ENCODE data around the gene MXD4.
A peak's percentile ranks its signal among the peaks of the same experiment; 100 is the strongest.
"Not testable (repeated sequence)": the region's sequence is repeated elsewhere in the genome, so short reads cannot be mapped to it uniquely, and the experiment has no call there.

Gene MXD4

DNA sequence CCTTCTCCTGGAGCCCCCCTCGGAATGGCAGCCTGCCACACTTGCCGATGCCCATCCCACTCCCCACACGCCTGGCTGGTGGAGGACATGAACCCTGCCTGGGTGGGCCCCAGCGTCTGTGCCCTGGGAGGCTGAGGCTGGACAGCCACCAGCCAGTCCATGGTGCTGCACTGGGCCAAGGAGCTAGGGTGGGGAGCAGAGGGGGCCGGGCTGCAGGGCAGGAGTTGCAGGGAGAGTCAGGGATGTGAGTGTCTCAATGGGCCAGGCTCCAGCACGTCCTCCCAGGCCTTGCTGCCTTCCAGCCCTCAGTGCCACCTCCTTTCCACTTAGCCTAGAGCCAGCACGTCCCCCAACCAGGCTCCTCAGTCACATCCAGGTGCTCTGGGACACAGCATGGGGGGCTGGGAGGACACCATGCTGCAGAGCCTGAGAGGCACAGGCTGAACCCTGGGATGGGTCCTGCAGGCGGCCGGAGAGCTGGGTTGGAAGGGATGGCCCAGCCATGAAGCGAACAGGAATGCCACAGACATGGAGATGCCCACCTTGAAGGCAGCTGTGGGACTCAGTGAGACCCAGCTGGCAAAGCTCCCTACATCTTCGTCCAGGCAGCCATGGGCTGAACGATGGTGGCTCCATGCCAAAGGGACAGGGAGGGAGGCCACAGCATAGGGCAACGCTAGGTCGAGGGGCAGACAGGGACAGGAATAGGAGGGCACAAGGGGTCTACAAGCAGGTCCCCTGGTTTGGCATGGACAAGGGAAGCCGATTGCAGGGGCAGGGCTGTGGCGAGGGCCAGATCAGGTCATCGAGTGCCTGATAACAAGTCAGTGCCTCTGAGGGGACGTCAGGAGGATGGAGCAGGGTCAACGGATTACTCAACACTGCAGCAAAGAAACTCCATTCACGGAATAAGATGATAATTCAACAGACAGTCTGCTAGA lies 30.1 kb upstream of the MXD4 start:
- no peak for DNase-seq

DNA sequence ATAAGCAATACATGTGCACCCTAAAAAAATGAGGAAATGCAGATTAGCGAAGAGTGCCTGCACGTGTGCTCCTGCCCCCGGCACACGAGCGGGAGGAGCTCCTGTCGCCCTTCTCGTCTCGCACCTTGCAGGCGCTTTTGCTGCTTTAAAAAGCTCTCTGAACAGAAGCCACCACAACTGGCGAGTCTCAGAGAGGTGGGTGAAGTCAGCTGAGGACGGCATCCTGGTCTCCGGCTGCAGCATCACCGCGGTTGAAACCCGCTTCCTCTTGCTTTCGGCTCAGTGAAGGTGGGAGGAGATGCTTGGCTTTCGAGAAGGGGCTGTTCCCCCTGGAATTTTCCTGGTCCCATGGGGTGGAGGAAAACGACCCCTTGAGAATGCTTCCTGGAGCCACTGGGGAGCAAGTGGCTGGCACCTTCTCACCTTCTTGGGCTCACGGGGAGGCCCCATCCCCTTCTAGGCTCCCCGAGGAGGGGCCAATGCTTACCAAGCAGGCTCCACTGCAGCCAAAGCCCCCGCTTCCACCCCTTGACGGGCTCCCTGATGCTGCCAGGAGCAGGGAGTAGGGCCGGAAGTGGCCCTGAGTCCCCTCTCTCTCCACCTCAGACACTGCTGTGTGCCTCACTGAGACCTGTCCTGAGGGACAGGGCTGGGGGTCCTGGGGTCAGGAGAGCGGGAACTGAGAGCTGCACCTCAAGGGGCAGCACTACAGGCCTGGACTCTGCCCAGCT lies 29.2 kb upstream of the MXD4 start:
- peak; percentile 84 for DNase-seq

- no peak for DNase-seq
These were observed 28.6 kb upstream of the MXD4 start for GRCh38 chr4:2290488-2290887.

DNA sequence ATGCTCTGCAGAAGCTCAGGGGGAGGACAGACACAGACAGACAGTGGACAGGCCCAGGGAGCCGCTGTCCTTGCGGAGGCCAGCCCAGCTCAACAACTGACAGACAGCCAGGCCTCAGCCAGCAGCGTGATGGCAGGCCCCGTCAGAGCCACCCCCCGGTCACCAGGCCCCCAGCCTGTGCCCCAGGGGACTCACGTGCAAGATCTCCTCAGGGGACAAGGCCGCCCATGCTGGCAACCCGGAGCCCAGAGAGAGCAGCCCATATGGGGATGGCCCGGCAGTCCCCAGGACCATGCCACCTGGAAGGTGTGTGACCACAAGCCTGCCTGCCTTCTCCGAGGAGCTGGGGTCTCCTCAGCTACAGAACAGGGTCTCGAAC lies 28.0 kb upstream of the MXD4 start:
- no peak for DNase-seq

GRCh38 chr4:2289311-2289954 lies 27.5 kb upstream of the MXD4 start:
- no peak for DNase-seq

DNA sequence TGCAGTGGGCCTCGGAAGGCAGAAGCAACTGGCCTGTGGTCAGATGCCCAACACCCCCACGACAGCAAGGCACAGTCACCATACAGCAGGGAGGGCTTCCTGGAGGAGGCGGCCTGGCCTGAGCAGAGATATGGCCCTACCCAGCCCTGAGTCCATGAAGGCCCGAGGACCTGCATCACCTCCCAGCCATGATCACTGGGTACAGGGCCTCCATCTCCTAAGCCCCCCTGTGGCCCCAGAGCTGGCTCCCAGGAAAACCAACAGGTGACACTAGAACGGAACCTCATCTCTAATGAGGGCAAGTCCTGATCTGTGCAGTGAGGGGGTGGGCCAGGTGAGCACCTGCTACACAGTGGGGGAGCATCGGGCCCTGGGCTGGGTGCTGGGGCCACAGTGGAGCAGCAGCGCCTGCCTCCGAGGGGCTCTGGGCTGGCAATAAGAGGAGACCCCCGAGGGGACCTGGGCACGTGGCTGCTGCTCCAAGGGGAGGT lies 26.2 kb upstream of the MXD4 start:
- no peak for DNase-seq

DNA sequence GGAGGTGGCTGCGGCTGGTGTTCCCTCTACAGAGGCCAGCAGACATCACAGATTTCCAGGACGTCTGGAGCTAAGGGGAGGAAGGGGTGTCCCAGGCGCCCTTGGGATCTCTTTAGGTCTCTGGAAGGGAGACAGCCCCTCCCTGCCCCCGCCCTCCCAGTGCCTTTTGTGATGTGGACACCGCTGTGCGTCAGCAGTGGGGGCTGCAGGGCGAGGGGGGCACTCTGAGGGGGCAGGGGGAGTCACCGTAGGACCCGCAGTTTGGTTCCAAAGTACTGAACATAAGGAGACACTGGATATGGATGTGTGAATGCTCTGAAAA lies 25.6 kb upstream of the MXD4 start:
- DNase-seq: no peak

DNA sequence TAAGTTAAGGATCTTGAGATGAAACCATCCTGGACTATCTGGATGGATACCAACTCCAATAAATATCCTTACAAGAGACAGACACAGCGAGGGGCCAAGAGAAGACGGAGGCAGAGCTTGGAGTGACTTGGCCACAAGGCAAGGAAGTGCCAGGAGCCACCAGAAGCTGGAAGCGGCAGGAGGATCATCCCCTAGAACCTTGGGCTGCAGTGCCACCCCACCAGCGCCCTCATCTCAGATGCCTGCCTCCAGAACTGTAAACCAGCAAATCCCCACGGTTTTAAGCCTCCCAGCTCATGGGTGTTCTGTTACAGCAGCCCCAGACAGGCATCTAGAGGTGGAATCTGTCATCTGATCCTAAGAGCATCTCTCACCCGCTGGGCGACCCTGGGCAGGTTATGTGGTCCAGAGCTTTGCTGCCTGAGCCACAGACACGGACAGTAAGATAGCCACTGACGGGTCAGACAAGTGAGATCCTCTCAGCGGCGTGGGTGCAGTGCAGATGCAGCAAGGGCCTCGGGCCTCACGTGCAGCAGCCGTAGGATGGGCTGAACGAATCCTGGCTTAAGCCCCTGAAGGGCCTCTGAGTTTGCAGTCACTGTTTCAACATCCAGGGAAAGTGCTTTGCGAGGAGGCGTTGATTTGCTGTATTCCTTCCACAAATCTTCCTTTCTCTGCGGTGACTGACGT lies 25.1 kb upstream of the MXD4 start:
- no peak for DNase-seq

GRCh38 chr4:2285613-2286381 lies 23.9 kb upstream of the MXD4 start:
- DNase-seq: no peak

DNA sequence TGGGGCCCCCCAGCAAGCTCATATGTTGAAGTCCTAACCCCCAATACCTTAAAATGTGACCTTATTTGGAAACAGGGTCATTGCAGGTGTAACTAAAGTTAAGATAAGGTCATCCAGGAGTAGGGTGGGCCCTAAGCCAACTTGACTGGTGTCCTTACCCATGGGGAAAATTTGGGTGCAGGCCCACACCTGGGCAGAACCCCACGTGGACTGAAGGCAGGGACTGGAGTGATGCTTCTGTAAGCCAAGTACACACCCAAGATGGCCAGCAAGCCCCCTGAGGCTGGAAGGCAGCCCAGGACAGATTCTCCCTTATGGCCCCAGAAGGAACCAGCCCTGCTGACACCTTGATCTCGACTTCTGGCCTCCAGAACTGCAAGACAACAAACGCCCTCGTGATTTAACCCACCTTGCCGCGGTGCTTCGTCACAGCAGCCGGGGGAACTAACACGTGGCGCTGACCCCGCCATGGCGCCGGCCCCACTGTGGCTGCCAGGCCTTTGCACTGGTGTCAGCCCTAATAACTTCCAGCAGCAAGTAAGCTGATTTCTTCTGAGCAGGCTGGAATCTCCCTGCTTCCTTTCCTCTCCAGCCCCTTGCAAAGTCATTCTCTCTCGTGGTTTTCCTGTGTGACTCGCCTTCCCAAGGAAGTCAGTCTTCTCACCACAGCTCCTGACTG lies 23.2 kb upstream of the MXD4 start:
- no peak for DNase-seq

- DNase-seq: no peak
These were observed 22.4 kb upstream of the MXD4 start for GRCh38 chr4:2284161-2284933.

- no peak for DNase-seq
These were observed 21.3 kb upstream of the MXD4 start for GRCh38 chr4:2283199-2283711.

- peak; percentile 87 for DNase-seq
These were observed 19.9 kb upstream of the MXD4 start for GRCh38 chr4:2281575-2282343.

DNA sequence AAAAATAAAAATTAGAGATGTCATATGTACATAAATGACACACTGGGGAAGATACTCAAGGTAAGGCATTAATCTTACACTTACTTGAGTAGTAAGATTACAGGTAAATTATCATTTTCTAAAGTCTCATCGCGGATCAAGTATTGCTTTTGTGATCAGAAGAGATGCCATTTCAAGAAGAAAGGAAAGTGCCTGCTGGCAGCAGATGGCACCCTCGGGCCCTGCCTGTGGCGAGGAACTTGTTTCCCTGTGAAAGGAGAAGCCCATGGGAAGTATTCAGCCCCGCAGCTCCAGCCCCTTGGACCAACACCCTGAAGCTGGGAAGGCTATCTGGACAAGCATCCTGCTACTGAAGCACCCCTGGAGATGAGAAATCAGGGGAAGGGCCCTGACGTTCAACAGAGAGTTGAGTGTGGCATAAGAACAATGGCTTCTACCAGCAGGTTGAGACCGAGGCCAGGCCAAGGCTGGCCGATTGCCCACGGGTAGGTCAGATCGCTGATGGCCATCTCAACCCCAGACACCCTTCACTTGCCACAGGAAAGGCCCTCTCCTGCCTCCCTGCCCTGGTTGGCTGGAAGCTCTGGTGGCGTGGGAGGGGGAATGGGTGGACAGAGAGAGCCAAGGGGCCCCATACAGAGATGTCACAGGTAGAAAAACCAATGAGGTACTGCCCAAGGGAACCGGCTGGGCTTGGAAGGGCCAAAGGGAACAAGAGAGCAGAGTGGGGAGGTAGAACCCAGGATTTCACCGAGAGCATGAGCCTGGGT lies 18.8 kb upstream of the MXD4 start:
- no peak for DNase-seq

DNA sequence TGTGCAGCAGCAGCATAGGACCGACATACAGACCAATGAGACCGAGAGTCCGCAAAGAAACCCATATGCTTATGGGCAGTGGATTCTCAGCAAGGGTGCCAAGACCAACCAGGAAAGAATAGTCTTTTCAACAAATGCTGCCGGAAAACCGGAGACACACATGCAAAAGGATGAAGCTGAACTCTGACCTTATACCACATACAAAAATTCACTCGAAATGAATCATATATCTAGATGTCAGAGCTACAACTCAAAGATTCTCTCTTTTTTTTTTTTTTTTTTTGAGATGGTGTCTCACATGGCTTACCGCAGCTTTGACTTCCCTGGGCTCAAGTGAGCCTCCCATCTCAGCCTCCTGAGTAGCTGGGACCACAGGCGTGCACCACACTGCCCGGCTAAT lies 16.0 kb upstream of the MXD4 start:
- DNase-seq: no peak

DNA sequence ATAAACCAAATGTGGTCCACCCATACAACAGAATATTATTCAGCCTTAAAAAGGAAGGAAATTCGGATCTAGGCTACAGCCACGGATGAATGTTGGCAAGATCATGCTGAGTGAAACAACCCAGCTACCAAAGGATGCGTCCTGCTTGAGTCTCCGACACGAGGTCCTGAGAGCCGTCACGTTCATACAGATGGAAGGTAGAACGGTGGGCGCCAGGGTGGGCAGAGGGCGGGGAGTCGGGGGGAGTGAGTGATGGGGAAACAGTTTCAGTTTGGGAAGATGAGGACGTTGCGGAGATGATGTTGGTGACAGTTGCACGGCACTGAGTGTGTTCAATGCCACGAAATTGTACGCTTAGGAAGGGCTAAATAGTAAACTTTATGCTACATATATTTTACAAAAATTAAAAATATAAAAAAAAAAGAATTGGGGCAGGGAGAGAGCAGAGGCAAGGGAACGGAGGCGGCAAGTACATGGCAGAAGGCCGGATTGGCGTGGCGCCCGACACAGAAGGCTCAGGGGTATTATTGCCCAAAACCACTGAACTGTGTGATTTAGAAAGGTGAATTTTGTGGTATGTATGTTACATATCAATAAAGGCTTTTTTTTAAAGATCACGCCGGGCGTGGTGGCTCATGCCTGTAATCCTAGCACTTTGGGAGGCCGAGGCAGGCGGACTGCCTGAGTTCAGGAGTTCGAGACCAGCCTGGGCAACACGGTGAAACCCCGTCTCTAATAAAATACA lies 14.8 kb upstream of the MXD4 start:
- DNase-seq: no peak

DNA sequence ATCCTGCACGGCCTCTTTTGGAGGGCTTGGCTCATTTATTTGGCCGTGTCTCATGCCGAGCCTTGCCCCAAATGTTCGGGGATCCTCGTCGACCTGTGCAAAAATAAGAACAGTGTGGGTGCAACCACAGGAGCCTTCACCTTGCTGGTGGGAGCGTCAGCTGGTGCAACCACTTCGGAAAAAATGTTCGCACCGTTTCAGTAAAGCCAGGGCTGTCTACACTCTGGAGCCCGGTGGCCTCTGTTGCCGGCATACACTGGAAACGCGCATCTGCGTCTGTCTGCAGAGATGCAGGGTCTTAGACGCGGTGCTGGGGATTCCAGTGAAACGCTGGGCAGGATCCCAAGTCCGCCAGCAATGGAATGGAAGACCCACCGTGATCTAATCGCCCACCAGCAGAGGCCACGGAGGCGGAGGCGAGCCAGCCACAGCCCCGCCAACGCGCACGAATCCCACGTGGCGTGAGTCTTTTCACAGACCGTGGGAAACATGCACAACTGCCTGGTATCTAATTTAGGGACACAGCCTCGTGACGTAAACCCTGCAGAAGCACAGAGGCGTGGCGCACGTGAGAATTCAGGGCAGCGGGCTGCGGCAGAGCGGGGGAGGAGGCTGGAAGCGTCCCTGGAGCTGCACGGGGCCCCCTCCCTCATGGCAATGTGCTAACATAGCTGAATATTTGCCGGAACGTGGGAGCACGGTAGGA lies 13.8 kb upstream of the MXD4 start:
- DNase-seq: no peak

DNA sequence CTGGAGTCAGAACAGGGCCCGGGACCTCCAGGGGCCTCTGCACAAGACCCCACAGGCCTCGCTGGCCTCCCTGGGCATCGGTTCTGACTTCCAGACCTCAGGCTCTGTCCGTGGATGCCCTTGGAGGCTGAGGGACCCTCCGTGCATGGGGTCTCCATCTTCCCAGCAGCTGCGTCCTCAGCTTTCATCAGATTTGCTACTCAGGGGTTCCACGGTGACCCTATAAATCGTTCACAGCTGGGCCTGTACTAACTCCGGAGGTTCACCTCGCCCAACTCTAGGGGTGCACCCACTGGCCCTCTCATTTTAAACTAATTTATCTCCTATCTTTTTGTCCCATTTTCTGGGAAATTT lies 13.1 kb upstream of the MXD4 start:
- DNase-seq: not testable (repeated sequence)
